NCI-H2107 treated with DMSO at 0.1 percent for 48 hours (cell line): Measurements from ENCODE around the gene ENTPD8.
"Not testable (repeated sequence)": the region's sequence is repeated elsewhere in the genome, so short reads cannot be mapped to it uniquely, and the experiment has no call there.

Source experiments
- DNase-seq: peaks from one replicate; lab custom pipeline; 2025; ENCODE audit not compliant: unreplicated experiment; lab: John Stamatoyannopoulos, UW

The ENTPD8 gene

GRCh38 chr9:137412431-137412830, 28.7 kb downstream of the ENTPD8 start:
- DNase-seq = no peak

GRCh38 chr9:137411645-137412380, 29.3 kb downstream of the ENTPD8 start:
- DNase-seq = no peak

- DNase-seq = no peak
Observed at GRCh38 chr9:137411260-137411644, 29.9 kb downstream of the ENTPD8 start.

- DNase-seq = no peak
Observed at GRCh38 chr9:137410891-137411249, 30.3 kb downstream of the ENTPD8 start.

- not testable (repeated sequence) for DNase-seq
Observed at GRCh38 chr9:137410236-137410890, 30.8 kb downstream of the ENTPD8 start.

GRCh38 chr9:137409515-137409914, 31.6 kb downstream of the ENTPD8 start:
- DNase-seq = no peak

- DNase-seq = no peak
Observed at GRCh38 chr9:137408651-137409405, 32.3 kb downstream of the ENTPD8 start.

GRCh38 chr9:137407590-137408300, 33.4 kb downstream of the ENTPD8 start:
- DNase-seq = no peak

- DNase-seq = no peak
Observed at GRCh38 chr9:137406876-137407589, 34.1 kb downstream of the ENTPD8 start.

GRCh38 chr9:137406085-137406760, 34.9 kb downstream of the ENTPD8 start:
- no peak for DNase-seq

GRCh38 chr9:137405677-137406081, 35.5 kb downstream of the ENTPD8 start:
- no peak for DNase-seq

- no peak for DNase-seq
Observed at GRCh38 chr9:137404961-137405567, 36.1 kb downstream of the ENTPD8 start.

- DNase-seq = no peak
Observed at GRCh38 chr9:137403269-137403668, 37.9 kb downstream of the ENTPD8 start.

GRCh38 chr9:137402746-137403145, 38.4 kb downstream of the ENTPD8 start:
- DNase-seq = no peak

GRCh38 chr9:137398561-137399468, 42.3 kb downstream of the ENTPD8 start:
- DNase-seq = no peak

- DNase-seq = no peak
Observed at GRCh38 chr9:137397675-137398423, 43.3 kb downstream of the ENTPD8 start.

GRCh38 chr9:137396634-137397367, 44.4 kb downstream of the ENTPD8 start:
- no peak for DNase-seq
